HCT116 (cell line): ENCODE data around the gene DCHS2. TPM values are rescaled to one million over a fixed set of nuclear protein-coding genes. Genes with fewer than 3 reads are reported as not detected.

Experiments used
- ATAC-seq: fragments of 200-7000 bp; cut with Tn5 transposase; 2 replicates; pipeline ENCODE4 v1.9.1; 2020; ENCODE audit warnings: mild to moderate bottlenecking, moderate library complexity
- BruUV-seq: library from RNA; stranded (reverse); fragments of 400-500 nt; replicated peaks from 2 replicates; lab custom pipeline; 2021; lab: Mats Ljungman, UMichigan
- CTCF ChIA-PET: fragments of 300-600 bp; sonication (Branson Sonifier 250); formaldehyde crosslinking; loops from one replicate; lab custom pipeline; 2021; ENCODE audit warnings: antibody characterized with exemption; lab: Charles Lee
- POLR2A ChIA-PET: fragments of 300-600, 350-600 bp; sonication (Branson Sonifier 250); formaldehyde crosslinking; loops from one replicate; lab custom pipeline; 2021; ENCODE audit warnings: antibody characterized with exemption; lab: Charles Lee
- RAD21 ChIA-PET, 2 experiments: fragments of 300-600 bp; sonication (Branson Sonifier 250); formaldehyde crosslinking; loops; one replicate each; lab custom pipeline; 2023; ENCODE audit warnings: low total read pairs in 2 of 2; ENCODE audit not compliant: uncharacterized antibody in 2 of 2, unreplicated experiment in 2 of 2, low non-redundant PET in 1 of 2; lab: Charles Lee
- DNase-seq: peaks from one replicate; pipeline ENCODE4 v3.0.0-alpha.2; 2010; ENCODE audit warnings: low read depth, low spot score
- H2AFZ ChIP-seq: fragments of 200-600 bp; shearing (Covaris generic), sonication (generic); 2 replicates; pipeline ENCODE4 v1.6.1; 2017; ENCODE audit warnings: low read depth, mixed run types, mixed read lengths, antibody characterized with exemption, low read length; ENCODE audit not compliant: poor library complexity, severe bottlenecking
- H3K27ac ChIP-seq: 2 replicates; pipeline ENCODE4 v1.5.1; 2012; ENCODE audit warnings: low read depth, low read length
- H3K27me3 ChIP-seq: fragments of 200-600 bp; sonication (generic); 2 replicates; pipeline ENCODE4 v1.6.1; 2016; ENCODE audit warnings: mixed run types, low read length, mixed read lengths; ENCODE audit not compliant: insufficient read depth
- H3K36me3 ChIP-seq, 2 experiments: fragments of 200-500 bp in 1 of 2; fragments of 200-600 bp in 1 of 2; sonication (Bioruptor generic) in 1 of 2; sonication (generic) in 1 of 2; 2 replicates each; pipeline versions ENCODE4 v1.5.1 to v1.6.1; 2014 to 2016; ENCODE audit warnings: low read length in 2 of 2, inconsistent platforms in 1 of 2, mixed read lengths in 1 of 2, mixed run types in 1 of 2; ENCODE audit not compliant: insufficient read depth in 2 of 2, control insufficient read depth in 1 of 2
- H3K4me1 ChIP-seq, 2 experiments: fragments of 200-600 bp in 1 of 2; sonication (generic) in 1 of 2; 2 replicates each; pipeline versions ENCODE4 v1.5.1 to v1.6.1; 2012 to 2017; ENCODE audit warnings: low read length in 2 of 2, inconsistent platforms in 1 of 2, mild to moderate bottlenecking in 1 of 2, mixed read lengths in 1 of 2, mixed run types in 1 of 2, moderate library complexity in 1 of 2; ENCODE audit not compliant: insufficient read depth in 2 of 2, control insufficient read depth in 1 of 2
- H3K4me2 ChIP-seq: fragments of 200-600 bp; sonication (generic); 2 replicates; pipeline ENCODE4 v1.6.1; 2017; ENCODE audit warnings: mixed run types, low read length, mixed read lengths
- H3K4me3 ChIP-seq, 2 experiments: fragments of 200-600 bp in 1 of 2; sonication (generic) in 1 of 2; replicated peaks in 1 of 2; 2 replicates each; pipeline ENCODE4 v1.5.1; 2011 to 2016; ENCODE audit warnings: low read length in 2 of 2, control low read depth in 1 of 2, low read depth in 1 of 2, mild to moderate bottlenecking in 1 of 2, mixed read lengths in 1 of 2, mixed run types in 1 of 2
- H3K79me2 ChIP-seq: fragments of 200-600 bp; sonication (generic); 2 replicates; pipeline ENCODE4 v1.6.1; 2017; ENCODE audit warnings: mild to moderate bottlenecking, mixed run types, low read length, moderate library complexity, mixed read lengths; ENCODE audit not compliant: insufficient read depth
- H3K9ac ChIP-seq: fragments of 200-600 bp; sonication (generic); 2 replicates; pipeline ENCODE4 v1.6.1; 2016; ENCODE audit warnings: low read length, mixed read lengths
- H3K9me2 ChIP-seq: fragments of 200-600 bp; sonication (generic), shearing (Covaris generic); 2 replicates; pipeline ENCODE4 v1.6.1; 2017; ENCODE audit warnings: mixed run types, mild to moderate bottlenecking, moderate library complexity; ENCODE audit not compliant: insufficient read depth
- H3K9me3 ChIP-seq, 2 experiments: fragments of 200-500 bp in 1 of 2; fragments of 200-600 bp in 1 of 2; sonication (Bioruptor generic) in 1 of 2; sonication (generic) in 1 of 2; 2 replicates each; pipeline ENCODE4 v1.6.1; 2014 to 2017; ENCODE audit warnings: low read length in 2 of 2, mixed read lengths in 2 of 2, inconsistent platforms in 1 of 2, low read depth in 1 of 2, mild to moderate bottlenecking in 1 of 2, mixed run types in 1 of 2, moderate library complexity in 1 of 2; ENCODE audit not compliant: control insufficient read depth in 1 of 2, insufficient read depth in 1 of 2
- H4K20me1 ChIP-seq: fragments of 200-600 bp; sonication (generic), shearing (Covaris generic); 2 replicates; pipeline ENCODE4 v1.6.1; 2017; ENCODE audit warnings: mixed run types, mild to moderate bottlenecking, moderate library complexity; ENCODE audit not compliant: insufficient read depth
- CBX3 ChIP-seq: IDR thresholded peaks from 2 replicates; pipeline ENCODE4 v1.6.1; 2012; ENCODE audit warnings: low read depth
- EGR1 ChIP-seq: IDR thresholded peaks from 2 replicates; pipeline ENCODE4 v1.6.1; 2012; ENCODE audit warnings: low read depth
- ELF1 ChIP-seq: IDR thresholded peaks from 2 replicates; pipeline ENCODE4 v1.6.1; 2012; ENCODE audit warnings: low read depth, borderline replicate concordance
- EZH2 ChIP-seq: fragments of 200-600 bp; sonication (generic); IDR thresholded peaks from 2 replicates; pipeline ENCODE4 v1.6.1; 2017; ENCODE audit warnings: antibody characterized with exemption, mixed run types
- EZH2phosphoT487 ChIP-seq: fragments of 200-600 bp; IDR thresholded peaks from 2 replicates; pipeline ENCODE4 v1.6.1; 2018; ENCODE audit warnings: antibody characterized with exemption, borderline replicate concordance
- JUND ChIP-seq: IDR thresholded peaks from 2 replicates; pipeline ENCODE4 v1.6.1; 2012
- POLR2A ChIP-seq: IDR thresholded peaks from 2 replicates; pipeline ENCODE4 v1.7.0; 2011; ENCODE audit warnings: borderline replicate concordance; ENCODE audit not compliant: insufficient read depth, insufficient read length; ENCODE audit errors: extremely low read depth
- RAD21 ChIP-seq: IDR thresholded peaks from 2 replicates; pipeline ENCODE4 v1.6.1; 2012; ENCODE audit warnings: low read depth, mild to moderate bottlenecking
- SIN3A ChIP-seq: IDR thresholded peaks from 2 replicates; pipeline ENCODE4 v1.6.1; 2012; ENCODE audit warnings: low read depth
- SP1 ChIP-seq: IDR thresholded peaks from 2 replicates; pipeline ENCODE4 v1.6.1; 2012; ENCODE audit warnings: low read depth
- SRF ChIP-seq: IDR thresholded peaks from 2 replicates; pipeline ENCODE4 v1.6.1; 2012; ENCODE audit warnings: low read depth
- TCF7L2 ChIP-seq: IDR thresholded peaks from 2 replicates; pipeline ENCODE4 v1.7.0; 2011; ENCODE audit warnings: borderline replicate concordance, inconsistent platforms; ENCODE audit not compliant: insufficient read depth, insufficient read length; ENCODE audit errors: extremely low read depth
- ZFX ChIP-seq: fragments of 450-650 bp; IDR thresholded peaks from 2 replicates; pipeline ENCODE4 v1.6.1; 2017
- intact Hi-C: fragments of 100-400 bp; cut with micrococcal nuclease; formaldehyde crosslinking; loops from 2 replicates; pipeline ENCODE4 v1.10.0; 2022
- total RNA-seq: library from RNA; stranded (reverse); gene quantifications from one replicate; pipeline ENCODE4 v1.2.1, GENCODE V29; 2021; ENCODE audit not compliant: unreplicated experiment
- TF ChIP-seq, protein P1 (sequence below), 3 experiments: fragments of 200-600 bp in 1 of 3; sonication (generic) in 1 of 3; IDR thresholded peaks in 2 of 3; conservative IDR thresholded peaks in 1 of 3; 2 replicates each; pipeline ENCODE4 v1.5.1; 2012 to 2017; ENCODE audit warnings: low read depth in 2 of 3, low read length in 2 of 3, antibody characterized with exemption in 1 of 3, borderline replicate concordance in 1 of 3, control low read depth in 1 of 3, mild to moderate bottlenecking in 1 of 3, mixed read lengths in 1 of 3, mixed run types in 1 of 3, moderate library complexity in 1 of 3; ENCODE audit not compliant: insufficient read depth in 1 of 3
- TF ChIP-seq, protein P2 (sequence below): IDR thresholded peaks from 2 replicates; pipeline ENCODE4 v1.6.1; 2012
- TF ChIP-seq, protein P3 (sequence below): IDR thresholded peaks from 2 replicates; pipeline ENCODE4 v1.6.1; 2012; ENCODE audit warnings: low read depth
- TF ChIP-seq, protein P4 (sequence below): IDR thresholded peaks from 2 replicates; pipeline ENCODE4 v1.6.1; 2012

Gene DCHS2
- total RNA-seq, 1 experiment from 2014 or later, result 0.05 TPM

DNA sequence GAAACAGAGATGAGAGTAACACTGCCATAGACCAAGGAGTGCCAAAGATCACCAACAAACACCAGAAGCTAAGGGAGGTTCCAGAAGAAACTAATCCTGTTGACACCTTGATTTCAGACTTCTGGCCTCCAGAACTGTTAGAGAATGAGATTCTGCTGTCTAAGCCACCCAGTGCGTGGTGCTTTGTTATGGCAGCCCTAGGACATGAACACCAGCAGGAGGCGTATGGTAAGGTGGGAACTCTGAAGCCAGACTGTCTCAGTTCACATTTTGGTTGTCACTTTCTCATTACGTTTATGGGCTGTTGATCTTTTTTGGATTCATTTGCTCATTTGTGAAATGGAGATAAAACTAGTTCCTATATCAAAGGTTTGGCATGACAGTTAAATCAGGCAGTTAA, 142.9 kb downstream of the DCHS2 start:
- no peaks in the 10 kb centered on the region for H3K79me2 ChIP-seq
- H3K9ac ChIP-seq, result no peak overlapping the region
- H3K27ac ChIP-seq, result no peak overlapping the region
- ChIA-PET CTCF (interaction anchor here (1.8 kb wide), 1 partner anchor 10 kb away, joined by 6 read pairs; no protein-coding TSS in a partner anchor), POLR2A (no interaction called here), RAD21 (no interaction called here)
- no peaks in the 10 kb centered on the region for H3K4me1 ChIP-seq
- no peak for TF ChIP-seq ZFX
- TF ChIP-seq, protein P1, sequence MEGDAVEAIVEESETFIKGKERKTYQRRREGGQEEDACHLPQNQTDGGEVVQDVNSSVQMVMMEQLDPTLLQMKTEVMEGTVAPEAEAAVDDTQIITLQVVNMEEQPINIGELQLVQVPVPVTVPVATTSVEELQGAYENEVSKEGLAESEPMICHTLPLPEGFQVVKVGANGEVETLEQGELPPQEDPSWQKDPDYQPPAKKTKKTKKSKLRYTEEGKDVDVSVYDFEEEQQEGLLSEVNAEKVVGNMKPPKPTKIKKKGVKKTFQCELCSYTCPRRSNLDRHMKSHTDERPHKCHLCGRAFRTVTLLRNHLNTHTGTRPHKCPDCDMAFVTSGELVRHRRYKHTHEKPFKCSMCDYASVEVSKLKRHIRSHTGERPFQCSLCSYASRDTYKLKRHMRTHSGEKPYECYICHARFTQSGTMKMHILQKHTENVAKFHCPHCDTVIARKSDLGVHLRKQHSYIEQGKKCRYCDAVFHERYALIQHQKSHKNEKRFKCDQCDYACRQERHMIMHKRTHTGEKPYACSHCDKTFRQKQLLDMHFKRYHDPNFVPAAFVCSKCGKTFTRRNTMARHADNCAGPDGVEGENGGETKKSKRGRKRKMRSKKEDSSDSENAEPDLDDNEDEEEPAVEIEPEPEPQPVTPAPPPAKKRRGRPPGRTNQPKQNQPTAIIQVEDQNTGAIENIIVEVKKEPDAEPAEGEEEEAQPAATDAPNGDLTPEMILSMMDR (IDR thresholded peaks at IDR 0.05 in 2 of 3, conservative IDR thresholded peaks at IDR 0.05 in 1 of 3; ENCODE audit: borderline replicate concordance in 1 of 3, insufficient read depth in 1 of 3, low read depth in 2 of 3, low read length in 2 of 3), result peak in 2 of 3 experiments; percentile 10 to 25; a peak in 1 of 6 replicates
- H3K4me2 ChIP-seq, result no peak overlapping the region
- no peaks in the 10 kb centered on the region for H3K27me3 ChIP-seq
- no peak overlapping the region for H2AFZ ChIP-seq
- no peaks in the 10 kb centered on the region for H3K36me3 ChIP-seq
- no TSS peak for BruUV-seq
- DNase-seq, result no peak
- no peaks in the 10 kb centered on the region for H4K20me1 ChIP-seq
- H3K4me3 ChIP-seq, result no peak overlapping the region
- H3K9me3 ChIP-seq, result no peaks in the 10 kb centered on the region
- intact Hi-C loops, result no loop called here
- H3K9me2 ChIP-seq, result no peaks in the 10 kb centered on the region
- no peak for ATAC-seq

DNA sequence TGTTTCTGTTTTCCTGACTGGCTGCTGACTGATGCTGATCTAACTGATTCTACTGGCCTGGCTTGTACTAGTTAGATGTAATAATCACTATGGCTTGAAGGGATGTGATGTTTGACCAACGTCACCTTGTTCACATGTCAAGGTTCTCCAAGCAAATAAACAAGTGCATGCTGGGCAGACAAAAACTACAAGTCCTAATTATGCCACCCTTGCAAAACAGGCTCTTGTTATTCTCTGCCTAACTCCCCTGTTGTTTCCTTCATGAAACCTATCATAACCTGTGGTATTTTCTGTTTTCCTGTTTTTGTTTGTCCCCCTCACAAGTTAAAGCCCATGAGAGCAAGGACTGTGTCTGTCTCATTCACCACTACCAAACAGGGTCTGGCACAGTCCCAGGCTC, 146.2 kb downstream of the DCHS2 start:
- no peak overlapping the region for H2AFZ ChIP-seq
- H3K36me3 ChIP-seq, result no peaks in the 10 kb centered on the region
- POLR2A ChIA-PET, result no interaction called here
- no peaks in the 10 kb centered on the region for H3K9me2 ChIP-seq
- CTCF ChIA-PET, result interaction anchor here (0.8 to 1.5 kb wide), 8 partner anchors 13 to 277 kb away, joined by 3 to 17 read pairs (median 5); partner anchors contain the start of gene PLRG1
- no peaks in the 10 kb centered on the region for H3K27me3 ChIP-seq
- no peaks in the 10 kb centered on the region for H3K79me2 ChIP-seq
- no peaks in the 10 kb centered on the region for H3K9me3 ChIP-seq
- ATAC-seq (no peak), DNase-seq (no peak)
- RAD21 ChIA-PET, result interaction anchor here in 1 of 2 experiments (1.1 kb wide), 1 partner anchor 161 kb away, joined by 3 read pairs; no protein-coding TSS in a partner anchor
- H3K4me1 ChIP-seq, result no peaks in the 10 kb centered on the region
- intact Hi-C loops, result no loop called here
- no peaks in the 10 kb centered on the region for H4K20me1 ChIP-seq
- H3K4me3 ChIP-seq, result no peak overlapping the region
- BruUV-seq, result no TSS peak
- no peak overlapping the region for H3K27ac ChIP-seq
- H3K4me2 ChIP-seq, result no peak overlapping the region
- no peak overlapping the region for H3K9ac ChIP-seq
- TF ChIP-seq, protein P2, sequence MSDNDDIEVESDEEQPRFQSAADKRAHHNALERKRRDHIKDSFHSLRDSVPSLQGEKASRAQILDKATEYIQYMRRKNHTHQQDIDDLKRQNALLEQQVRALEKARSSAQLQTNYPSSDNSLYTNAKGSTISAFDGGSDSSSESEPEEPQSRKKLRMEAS, result no peak
- TF ChIP-seq SP1 (no peak), EGR1 (no peak), JUND (no peak), ZFX (no peak), EZH2phosphoT487 (no peak), TCF7L2 (no peak), EZH2 (no peak), SIN3A (no peak), SRF (no peak), CBX3 (no peak), POLR2A (no peak), ELF1 (no peak), RAD21 (no peak)
- TF ChIP-seq, protein P3, sequence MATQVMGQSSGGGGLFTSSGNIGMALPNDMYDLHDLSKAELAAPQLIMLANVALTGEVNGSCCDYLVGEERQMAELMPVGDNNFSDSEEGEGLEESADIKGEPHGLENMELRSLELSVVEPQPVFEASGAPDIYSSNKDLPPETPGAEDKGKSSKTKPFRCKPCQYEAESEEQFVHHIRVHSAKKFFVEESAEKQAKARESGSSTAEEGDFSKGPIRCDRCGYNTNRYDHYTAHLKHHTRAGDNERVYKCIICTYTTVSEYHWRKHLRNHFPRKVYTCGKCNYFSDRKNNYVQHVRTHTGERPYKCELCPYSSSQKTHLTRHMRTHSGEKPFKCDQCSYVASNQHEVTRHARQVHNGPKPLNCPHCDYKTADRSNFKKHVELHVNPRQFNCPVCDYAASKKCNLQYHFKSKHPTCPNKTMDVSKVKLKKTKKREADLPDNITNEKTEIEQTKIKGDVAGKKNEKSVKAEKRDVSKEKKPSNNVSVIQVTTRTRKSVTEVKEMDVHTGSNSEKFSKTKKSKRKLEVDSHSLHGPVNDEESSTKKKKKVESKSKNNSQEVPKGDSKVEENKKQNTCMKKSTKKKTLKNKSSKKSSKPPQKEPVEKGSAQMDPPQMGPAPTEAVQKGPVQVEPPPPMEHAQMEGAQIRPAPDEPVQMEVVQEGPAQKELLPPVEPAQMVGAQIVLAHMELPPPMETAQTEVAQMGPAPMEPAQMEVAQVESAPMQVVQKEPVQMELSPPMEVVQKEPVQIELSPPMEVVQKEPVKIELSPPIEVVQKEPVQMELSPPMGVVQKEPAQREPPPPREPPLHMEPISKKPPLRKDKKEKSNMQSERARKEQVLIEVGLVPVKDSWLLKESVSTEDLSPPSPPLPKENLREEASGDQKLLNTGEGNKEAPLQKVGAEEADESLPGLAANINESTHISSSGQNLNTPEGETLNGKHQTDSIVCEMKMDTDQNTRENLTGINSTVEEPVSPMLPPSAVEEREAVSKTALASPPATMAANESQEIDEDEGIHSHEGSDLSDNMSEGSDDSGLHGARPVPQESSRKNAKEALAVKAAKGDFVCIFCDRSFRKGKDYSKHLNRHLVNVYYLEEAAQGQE, result no peak
- TF ChIP-seq, protein P4, sequence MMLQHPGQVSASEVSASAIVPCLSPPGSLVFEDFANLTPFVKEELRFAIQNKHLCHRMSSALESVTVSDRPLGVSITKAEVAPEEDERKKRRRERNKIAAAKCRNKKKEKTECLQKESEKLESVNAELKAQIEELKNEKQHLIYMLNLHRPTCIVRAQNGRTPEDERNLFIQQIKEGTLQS, result no peak
